HG03439 (cell line): Measurements from ENCODE around the gene CHRNA4.
"Not testable (repeated sequence)": the region's sequence is repeated elsewhere in the genome, so short reads cannot be mapped to it uniquely, and the experiment has no call there.

ENCODE experiments used
- ATAC-seq: cut with Tn5 transposase; IDR thresholded peaks from one replicate; pipeline ENCODE4 v1.9.1; 2021; ENCODE audit warnings: mild to moderate bottlenecking, moderate library complexity; ENCODE audit not compliant: unreplicated experiment

CHRNA4 gene

DNA sequence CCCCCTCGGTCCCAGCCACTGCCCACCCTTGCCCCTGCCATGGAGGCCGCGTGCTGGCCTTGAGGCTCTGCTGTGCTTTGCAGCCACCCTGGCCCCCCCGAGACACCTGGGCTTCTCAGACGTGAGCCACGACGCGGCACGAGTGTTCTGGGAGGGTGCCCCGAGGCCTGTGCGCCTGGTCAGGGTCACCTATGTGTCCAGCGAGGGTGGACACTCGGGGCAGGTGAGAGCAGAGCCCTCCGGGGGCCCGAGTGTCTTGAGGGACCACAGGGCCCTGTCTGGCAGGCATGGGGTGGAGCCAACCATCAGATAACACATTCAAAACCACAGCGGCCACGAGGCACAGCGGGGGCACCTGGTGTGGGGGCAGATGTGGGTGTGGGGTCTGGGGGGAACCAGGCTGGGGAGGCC lies 49.3 kb downstream of the CHRNA4 start:
- no peak for ATAC-seq

GRCh38 chr20:63311186-63311832 lies 49.8 kb downstream of the CHRNA4 start:
- no peak for ATAC-seq

- ATAC-seq: no peak
Measured at GRCh38 chr20:63310265-63310991, 50.7 kb downstream of the CHRNA4 start.

- no peak for ATAC-seq
Measured at GRCh38 chr20:63309261-63310071, 51.7 kb downstream of the CHRNA4 start.

- no peak for ATAC-seq
Measured at GRCh38 chr20:63308218-63308911, 52.8 kb downstream of the CHRNA4 start.

- no peak for ATAC-seq
Measured at GRCh38 chr20:63307538-63308217, 53.5 kb downstream of the CHRNA4 start.

GRCh38 chr20:63306673-63307537 lies 54.2 kb downstream of the CHRNA4 start:
- no peak for ATAC-seq

GRCh38 chr20:63305933-63306672 lies 55.0 kb downstream of the CHRNA4 start:
- ATAC-seq: not testable (repeated sequence)

DNA sequence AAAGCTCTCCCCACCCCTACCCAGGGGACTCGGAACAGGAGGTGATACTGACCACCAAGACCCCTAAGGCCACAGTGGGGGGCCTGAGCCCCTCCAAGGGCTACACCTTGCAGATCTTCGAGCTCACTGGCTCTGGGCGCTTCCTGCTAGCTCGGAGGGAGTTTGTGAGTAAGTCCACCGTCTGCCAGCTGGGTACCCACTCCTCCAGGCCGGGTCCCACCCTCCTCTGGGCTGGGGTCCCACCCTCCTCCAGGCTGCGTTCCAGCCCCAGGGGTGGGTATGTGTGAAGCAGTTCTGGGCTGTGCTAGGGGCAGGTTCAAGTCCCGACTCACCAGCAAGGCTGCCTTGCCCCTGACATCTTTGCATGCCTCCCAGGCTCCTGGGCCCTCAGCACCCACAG lies 55.8 kb downstream of the CHRNA4 start:
- no peak for ATAC-seq

DNA sequence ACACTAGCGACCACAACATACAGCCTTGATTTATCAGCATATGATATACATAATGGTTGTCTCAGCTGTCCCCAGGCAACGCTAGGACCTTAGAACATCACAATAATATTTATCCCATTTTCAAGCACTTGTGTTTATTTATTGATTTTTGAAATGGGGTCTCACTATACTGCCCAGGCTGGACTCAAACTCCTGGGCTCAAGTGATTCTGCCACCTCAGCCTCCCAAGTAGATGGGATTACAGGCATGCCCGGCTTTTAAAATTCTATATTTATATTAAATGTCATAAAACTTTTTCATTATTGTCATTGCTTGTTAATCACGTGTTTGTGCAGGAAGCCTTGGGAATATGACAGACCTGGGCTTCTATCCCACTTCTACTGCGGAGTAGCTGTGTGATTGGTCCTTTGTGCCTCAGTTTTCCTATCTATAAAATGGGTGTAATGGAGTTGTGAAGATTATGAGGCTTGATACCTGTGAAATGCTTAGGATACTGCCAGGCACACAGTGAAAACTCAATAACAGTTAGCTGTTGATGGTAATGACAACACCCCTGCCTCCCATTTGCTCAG lies 58.0 kb downstream of the CHRNA4 start:
- ATAC-seq: no peak

DNA sequence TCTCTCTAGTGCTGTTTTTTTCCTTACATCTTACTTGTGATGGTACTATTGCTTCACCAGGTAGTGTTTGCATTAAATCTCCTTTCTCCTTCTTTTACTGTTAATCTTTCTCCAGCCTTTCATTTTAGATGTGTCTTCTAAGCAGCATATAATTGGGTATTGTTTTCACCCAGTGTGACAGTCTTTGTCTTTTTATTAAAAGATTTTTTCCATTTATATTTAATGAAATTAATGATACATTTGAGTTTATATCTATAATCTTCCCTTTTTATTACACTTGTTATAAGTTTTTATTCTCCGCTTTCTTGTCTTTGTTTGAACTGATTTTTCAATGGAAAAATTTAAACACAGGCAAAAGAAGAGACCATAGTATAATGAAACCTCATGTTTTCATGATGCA lies 59.5 kb downstream of the CHRNA4 start:
- no peak for ATAC-seq

DNA sequence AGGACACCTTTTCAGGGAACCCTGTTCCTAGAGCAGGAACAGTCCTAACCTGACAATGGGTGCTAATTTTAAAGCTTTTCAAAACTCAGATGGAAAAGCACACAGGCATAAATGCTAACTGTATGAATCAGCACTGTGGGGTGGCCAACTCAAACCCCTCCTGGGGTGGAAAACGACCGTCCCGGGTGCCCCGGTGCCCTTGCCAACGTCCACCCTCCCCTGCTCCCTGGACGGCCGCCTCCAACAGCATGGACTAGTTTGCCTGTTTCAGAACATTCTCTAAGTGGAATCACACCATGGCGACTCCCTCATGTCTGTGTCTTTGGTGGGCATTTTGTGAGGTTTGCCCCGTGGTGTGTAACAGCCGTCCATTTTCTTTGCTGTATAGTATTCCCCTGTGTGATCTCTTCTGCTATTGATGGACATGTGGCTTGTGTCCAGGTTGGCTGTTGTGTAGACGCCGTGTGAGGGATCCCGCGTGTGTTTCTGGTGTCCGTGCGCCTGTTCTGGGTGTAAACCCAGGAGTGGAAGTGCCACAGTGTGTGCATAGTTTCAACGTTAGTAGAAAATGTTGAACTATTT lies 62.3 kb downstream of the CHRNA4 start:
- ATAC-seq: no peak

DNA sequence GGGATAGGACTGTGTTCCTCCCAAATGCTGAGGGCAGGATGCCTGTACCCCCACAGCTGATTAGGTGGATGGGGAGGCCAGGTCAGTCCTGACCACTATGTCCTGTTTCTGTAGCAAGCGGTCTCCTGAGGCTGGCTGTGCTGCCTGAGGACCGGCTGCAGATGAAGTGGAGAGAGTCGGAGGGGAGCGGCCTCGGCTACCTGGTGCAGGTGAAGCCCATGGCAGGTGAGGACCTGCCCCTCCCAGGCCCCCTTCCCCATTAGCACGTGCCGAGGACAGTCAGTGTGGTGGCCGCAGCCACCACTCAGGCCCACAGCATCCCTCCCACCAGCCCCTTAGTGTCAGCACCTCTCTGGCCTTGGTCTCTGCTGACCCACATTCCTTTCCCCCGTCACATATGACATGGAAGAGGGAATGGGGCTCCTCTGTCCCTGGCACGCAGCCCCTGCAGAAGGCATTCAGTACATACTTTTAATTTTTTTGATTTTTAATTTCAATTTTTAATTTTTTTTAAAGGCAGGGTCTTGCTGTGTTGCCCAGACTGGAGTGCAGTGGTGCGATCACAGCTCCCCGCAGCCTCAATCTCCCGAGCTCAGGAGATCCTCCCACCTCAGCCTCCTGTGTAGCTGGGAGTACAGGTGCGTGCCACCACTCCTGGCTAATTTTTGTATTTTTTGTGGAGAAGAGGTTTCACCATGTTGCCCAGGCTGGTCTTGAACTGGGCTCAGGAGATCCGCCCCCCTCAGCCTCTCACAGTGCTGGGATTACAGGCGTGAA lies 63.2 kb downstream of the CHRNA4 start:
- ATAC-seq: no peak

DNA sequence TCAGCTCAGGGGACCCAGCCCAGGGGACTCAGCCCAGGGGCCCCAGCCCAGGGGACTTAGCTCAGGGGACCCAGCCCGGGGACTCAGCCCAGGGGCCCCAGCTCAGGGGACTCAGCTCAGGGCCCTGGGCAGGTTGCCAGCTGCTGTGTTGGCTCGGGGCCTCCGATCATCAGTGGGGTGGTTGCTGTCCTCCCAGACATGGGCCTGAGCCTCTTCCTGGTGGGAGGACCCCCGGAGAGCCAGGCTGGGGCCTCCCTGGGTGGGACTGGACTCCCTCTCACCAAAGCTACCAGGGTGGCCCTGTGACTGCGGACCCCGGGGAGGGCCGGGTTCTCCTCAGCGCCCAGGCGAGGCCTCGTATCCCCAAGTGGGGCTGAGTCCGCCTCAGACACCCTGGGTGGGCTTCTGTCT lies 63.8 kb downstream of the CHRNA4 start:
- ATAC-seq: no peak

- ATAC-seq: no peak
Measured at GRCh38 chr20:63296531-63297299, 64.4 kb downstream of the CHRNA4 start.

- ATAC-seq: no peak
Measured at GRCh38 chr20:63295846-63296245, 65.3 kb downstream of the CHRNA4 start.

DNA sequence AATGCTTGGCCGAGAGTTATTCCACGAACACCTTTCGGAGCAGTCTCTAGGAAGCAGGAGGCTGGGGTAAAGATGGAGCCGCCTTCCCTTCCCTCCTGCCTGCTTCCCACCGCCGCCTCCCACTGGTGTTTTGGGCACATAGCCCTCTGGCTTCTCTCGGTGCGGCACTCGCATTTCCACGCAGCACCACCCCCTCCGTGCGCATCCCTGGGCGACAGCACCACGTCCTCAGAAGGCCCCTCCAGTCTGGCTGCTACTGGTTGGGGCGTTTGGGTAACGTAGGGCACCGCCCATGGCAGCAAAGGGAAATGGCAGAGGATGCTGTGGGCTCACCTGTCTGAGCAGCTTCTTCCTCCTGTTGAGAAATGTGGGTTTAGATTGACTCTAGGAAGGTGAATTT lies 65.7 kb downstream of the CHRNA4 start:
- no peak for ATAC-seq
